NCI-H82 (cell line): ENCODE data around the gene CASP10.
A peak's percentile ranks its signal among the peaks of the same experiment; 100 is the strongest.
"Not testable (repeated sequence)": the region's sequence is repeated elsewhere in the genome, so short reads cannot be mapped to it uniquely, and the experiment has no call there.

Experiments
- DNase-seq: peaks from one replicate; lab custom pipeline; 2025; lab: John Stamatoyannopoulos, UW

CASP10 gene

GRCh38 chr2:201156036-201156435, 26.9 kb upstream of the CASP10 start:
- no peak for DNase-seq

DNA sequence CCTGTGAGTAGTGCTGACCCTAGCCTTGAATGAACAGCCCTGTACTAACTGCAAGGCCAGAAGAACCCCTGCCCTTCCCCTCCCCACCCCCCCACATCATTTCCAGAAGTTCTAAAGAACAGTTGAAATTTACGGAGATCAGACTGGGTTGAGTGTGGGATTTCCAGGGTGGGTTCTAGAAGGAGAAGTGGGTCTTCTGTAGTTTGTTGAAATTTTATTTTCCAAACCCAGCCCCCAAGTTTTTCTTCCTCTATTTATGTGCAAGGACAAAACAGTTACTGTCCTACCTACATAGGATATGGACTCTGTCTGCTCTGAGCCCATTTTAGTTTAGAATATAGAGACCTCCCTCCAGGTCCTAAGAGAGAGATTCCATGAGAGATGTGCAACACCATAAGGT, 26.3 kb upstream of the CASP10 start:
- DNase-seq, result no peak

DNA sequence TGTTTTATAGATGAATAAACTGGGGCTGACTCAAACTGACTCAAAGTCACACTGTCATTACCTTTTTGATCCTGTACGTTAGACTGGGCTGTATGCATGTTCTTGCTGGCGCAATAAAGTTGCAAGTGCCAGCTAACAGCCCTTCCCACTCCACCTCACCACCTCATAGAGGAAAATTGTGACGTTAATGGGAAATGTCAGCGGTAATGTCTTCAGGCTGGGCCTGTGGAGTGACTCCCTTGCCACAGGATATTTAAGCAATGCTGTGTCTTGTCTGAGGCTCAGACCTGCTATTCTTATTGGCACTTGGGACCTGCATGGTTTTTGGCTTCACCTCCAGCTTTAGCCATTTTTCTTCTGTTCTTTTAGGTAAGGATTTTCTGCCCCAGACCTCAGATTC, 25.2 kb upstream of the CASP10 start:
- no peak for DNase-seq

DNA sequence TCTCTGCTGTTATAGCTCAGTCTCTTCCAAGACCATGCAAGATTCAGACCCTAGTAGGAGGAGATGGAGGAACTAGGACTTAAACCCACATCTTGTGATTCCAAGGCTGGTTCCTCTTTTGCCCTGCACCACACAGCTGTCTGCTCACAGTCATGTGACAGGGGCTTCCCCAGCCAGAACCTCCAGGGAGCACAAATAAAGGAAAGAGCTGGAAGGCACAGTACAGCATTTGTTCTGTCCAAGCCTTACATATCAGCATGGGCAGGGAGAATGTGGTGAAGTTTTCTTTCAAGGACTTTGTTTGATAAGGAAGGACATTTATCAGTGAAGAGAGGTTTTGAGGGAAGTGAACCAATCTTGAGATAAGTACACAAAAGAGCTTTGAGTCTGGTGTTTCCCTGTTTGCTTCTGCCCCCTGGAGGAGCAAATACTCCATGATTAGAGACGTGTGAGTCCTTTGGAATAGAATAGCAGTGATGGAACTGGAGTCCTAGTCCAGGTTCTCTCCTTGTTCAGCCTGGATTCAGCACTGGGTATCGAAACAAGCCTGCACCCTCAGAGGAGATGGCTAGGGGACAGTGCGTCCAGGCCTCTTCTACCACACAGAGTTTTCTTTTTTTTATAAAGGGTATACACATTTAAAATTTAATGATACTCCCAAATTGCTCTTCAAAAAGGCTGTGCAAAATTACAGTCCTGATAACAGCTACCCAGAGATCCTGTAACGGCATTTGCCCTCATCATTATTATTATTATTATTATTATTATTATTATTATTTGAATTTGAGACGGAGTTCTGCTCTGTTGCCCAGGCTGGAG, 24.6 kb upstream of the CASP10 start:
- DNase-seq, result peak; percentile 92

GRCh38 chr2:201164166-201164565, 18.8 kb upstream of the CASP10 start:
- DNase-seq, result no peak

GRCh38 chr2:201167546-201167945, 15.4 kb upstream of the CASP10 start:
- no peak for DNase-seq

GRCh38 chr2:201168496-201168895, 14.4 kb upstream of the CASP10 start:
- DNase-seq, result not testable (repeated sequence)

DNA sequence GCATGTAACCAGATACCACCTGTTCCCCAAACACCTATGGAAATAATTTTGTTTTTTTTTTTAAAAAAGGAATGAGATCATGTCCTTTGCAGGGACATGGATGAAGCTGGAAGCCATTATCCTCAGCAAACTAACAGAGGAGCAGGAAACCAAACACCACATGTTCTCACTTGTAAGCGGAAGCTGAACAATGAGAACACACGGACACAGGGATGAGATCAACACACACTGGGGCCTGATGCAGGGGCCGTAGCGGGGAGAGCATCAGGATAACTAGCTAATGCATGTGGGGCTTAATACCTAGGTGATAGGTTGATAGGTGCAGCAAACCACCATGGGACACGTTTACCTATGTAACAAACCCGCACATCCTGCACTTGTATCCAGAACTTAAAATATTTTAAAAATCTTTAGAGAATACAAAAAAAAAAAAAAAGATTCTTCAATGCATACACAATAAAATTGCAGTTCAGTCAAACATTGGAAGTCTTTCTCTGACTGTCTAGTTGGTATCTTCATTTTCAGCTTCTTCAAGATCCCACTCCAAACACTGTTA, 11.6 kb upstream of the CASP10 start:
- DNase-seq, result no peak

- no peak for DNase-seq
These were observed 10.7 kb upstream of the CASP10 start for GRCh38 chr2:201172279-201172678.

DNA sequence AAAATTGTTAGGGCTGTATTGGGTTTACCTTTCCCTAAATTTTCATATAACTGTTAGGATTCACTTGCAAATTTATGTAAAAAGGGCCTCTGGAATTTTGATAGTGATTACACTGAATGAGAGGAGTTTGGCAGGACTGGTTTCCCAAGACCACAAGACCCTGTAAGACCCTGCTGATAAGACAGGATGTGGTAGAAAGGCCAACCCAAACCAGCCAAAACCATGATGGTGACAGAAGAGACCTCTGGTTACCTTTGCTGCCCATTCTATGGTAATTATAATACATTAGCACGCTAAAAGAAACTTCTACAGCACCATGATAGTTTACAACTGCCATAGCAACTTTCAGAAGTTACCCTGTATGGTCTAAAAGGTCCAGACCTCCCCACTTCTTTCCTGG, 8.3 kb upstream of the CASP10 start:
- no peak for DNase-seq

GRCh38 chr2:201176081-201176481, 6.9 kb upstream of the CASP10 start:
- no peak for DNase-seq

DNA sequence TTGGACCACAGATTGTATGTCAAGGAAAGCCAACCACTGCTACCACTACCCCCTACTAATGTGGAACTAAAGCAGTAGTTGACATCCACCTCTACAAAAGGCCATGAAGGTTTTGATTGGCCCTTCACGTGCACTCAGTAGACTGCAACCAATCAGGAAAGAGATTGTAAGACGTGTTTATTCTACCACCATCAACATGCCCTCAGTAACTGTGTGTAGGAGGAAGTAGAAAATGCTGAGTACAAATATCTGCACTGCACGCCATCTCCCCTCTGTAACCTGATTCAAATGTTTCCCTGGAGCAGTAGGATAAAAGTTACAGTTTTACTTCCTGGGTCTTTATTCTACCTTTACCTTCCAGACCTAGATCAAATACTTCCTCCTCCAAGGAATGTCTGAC, 2.9 kb upstream of the CASP10 start:
- no peak for DNase-seq

DNA sequence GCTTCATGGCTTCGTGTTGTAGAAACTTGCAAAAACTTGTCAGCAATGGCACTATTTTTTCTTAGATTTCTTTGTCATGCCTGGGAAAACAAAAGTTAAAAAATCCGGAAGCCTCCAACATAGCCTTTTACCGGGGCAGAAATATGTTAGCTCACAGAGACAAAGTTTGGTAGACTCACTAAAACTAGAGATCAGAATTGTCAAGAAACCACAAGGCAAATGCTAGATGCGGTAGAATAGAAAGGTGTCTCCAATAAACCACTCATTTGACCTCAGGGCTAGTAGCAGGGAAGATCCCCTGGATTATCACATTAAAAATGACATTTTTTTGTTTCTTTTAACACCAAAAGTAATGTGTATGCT, 405 bp downstream of the CASP10 start:
- DNase-seq, result no peak

DNA sequence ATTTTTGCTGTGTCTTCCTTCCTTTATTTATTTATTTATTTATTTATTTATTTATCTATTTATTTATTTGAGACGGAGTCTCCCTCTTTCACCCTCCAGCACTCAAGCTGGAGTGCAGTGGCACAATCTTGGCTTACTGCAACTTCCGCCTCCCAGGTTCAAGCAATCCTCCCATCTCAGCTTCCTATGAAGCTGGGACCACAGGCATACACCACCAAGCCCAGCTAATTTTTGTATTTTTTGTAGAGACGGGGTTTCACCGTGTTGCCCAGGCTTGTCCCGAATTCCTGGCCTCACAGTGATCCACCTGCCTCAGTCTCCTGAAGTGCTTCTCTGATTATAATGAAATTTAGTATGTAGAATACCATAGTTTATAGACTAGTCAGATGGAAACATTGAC, 894 bp downstream of the CASP10 start:
- DNase-seq, result not testable (repeated sequence)

DNA sequence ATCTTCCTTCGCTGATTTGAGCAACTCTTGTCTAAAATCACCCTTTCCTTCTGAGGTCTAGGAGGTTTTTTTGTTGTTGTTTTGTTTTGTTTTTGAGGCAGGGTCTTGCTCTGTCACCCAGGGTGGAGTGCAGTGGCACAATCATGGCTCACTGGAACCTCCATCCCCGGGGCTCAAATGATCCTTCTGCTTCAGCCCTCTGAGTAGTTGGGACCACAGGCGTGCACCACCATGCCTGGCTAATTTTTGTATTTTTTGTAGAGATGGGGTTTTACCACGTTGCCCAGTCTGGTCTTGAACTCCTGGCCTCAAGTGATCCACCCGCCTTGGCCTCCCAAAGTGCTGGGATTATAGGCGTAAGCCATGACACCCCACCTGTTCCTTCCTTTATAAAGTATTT, 1.3 kb downstream of the CASP10 start:
- DNase-seq, result not testable (repeated sequence)

DNA sequence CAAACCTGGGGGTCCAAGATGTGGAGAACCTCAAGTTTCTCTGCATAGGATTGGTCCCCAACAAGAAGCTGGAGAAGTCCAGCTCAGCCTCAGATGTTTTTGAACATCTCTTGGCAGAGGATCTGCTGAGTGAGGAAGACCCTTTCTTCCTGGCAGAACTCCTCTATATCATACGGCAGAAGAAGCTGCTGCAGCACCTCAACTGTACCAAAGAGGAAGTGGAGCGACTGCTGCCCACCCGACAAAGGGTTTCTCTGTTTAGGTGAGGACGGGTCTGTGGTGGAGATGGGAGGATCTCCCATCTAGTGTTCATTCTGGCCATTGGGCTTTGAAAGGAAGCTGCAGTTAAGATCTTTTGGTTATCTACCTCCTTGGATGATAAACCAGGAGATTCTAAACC, 2.9 kb downstream of the CASP10 start:
- DNase-seq, result no peak

DNA sequence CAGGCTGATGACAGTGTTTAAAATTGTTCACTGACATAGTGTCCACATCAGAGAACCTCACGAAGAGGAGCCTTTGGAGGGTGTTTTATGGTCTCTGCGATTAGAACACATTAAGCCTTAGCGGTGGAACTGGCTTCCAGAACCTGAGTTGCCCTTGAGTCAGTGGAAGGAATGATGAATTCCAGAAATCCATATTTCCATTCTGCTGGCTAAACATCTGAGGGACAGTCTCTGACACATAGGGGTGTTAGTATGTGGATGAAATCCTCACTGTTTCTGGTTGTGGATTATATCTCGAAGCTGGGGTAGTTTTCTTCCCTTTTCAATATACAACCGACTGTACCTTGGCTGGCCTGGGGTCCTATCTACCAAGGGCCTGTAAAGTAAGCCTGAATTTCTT, 4.0 kb downstream of the CASP10 start:
- DNase-seq, result no peak

- DNase-seq, result no peak
These were observed 5.5 kb downstream of the CASP10 start for GRCh38 chr2:201188449-201188848.

DNA sequence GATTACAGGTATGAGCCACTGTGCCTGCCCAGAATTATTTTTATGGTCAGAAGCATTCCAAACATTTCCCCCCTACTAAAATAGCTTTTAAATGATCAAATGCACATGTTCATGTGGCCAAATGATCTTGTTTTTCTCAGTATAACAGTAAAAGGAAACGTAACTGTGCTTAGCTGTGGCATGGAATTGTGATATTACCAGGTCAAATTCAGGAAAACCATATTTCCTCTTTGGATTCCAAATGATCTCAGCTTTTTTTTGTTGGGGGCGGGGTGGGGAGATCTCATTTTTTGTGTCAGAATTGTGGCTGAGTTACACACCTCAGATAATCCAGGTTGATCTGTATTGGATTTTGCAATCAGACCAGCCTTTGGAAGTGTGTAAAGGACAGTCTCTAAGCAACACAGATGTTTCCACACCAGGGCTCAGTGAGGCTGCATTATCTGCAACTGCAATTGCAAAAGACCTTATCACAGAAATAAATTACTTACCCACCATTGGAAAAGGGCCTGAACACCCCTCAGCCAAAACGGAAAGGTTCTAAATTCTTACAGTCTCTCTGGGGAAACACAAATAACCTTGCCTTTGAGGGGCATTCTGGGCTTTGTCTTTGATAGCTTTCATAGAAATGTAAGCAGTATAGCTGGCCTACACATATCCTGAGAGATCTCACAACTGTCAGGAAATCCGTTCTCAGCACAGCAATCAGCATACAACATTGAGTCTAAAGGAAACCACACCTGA, 8.4 kb downstream of the CASP10 start:
- peak; percentile 20 for DNase-seq

GRCh38 chr2:201194097-201194496, 11.2 kb downstream of the CASP10 start:
- DNase-seq, result no peak

DNA sequence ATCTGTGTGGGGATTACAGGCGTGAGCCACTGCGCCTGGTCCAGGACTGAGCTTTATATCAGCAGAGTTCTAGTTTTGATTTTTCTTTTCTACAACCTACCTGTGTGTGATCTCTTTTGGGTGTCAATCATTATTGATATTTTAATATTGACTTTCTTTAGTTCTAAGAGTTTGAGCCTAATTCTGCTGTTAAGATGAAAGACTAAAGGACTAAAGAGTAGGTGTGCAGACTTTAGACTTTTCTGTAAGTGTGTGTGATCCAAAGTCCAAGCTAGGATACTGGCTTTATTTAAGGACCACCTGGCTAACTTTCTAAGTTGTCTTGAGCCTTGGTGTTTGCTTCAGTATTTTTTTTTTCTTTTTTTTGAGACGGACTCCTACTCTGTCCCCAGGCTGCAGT, 12.4 kb downstream of the CASP10 start:
- no peak for DNase-seq

DNA sequence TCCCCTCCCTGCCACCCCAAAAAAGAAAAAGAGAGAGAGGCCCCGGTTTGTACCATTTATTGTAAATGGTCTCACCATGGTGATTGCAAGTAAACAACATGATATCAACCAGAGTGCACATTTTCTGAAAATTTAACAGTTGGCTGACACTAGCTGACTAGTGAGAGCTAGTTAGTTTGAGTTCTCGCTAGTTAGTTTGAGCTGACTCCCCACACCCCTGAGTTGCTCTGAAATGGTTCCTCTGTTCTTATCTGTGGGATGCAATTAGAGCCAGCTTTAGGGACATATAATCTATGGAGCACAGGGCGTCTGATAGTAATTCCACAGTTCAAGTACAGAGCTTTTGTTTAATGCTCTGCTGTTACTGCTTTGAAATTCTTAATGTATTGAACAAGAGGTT, 13.1 kb downstream of the CASP10 start:
- no peak for DNase-seq

GRCh38 chr2:201196803-201197202, 13.9 kb downstream of the CASP10 start:
- DNase-seq, result no peak
